GM19240 (cell line): ENCODE measurements around the gene CMYA5.
"Not testable (repeated sequence)": the region's sequence is repeated elsewhere in the genome, so short reads cannot be mapped to it uniquely, and the experiment has no call there.

Experiments
- DNase-seq: peaks from one replicate; pipeline ENCODE4 v3.0.0; 2011; ENCODE audit warnings: low spot score; ENCODE audit not compliant: insufficient read length

Gene CMYA5

DNA sequence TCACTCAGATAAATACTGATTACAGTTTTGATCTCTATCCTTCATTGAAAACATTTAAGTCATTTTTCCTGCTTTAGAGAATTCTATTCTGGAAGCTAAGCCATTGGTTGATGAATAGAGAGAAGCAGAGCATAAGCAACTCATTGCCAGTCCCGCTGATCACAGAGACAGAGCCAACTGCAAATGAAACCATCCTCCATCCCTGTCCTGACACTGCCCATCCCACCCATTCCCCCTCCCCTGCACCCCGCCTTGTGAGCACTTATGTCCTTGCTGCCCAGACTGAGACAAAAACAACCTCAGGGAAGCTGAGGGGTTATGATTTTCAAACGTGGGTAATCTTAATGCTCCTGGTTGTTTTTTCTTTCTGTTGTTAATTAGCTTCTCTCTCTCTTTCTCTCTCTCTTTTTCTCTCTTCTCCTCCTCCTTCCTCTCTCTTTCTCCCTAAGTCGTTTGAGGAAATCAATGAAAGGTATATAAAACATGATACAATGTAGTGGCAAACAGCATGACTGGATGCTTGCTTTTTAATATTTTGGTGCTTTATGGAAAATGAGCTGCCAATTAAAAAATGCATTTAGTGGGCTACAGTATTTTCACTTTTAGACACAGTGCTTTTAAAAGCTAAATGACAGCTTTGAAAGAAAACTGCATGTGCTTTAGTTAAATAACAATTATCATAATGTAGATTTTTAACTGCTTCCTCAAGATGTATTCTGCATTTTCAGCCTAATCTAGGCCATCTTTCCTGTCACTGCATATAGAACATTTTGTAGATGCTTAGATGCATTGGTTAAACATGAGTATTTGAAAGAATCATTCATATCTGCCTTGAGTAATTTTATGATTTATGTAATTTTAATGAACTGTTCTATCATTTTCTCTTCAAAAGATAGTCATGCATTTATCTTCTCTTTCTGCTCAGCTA lies 57.3 kb downstream of the CMYA5 start:
- DNase-seq, result no peak

- DNase-seq, result no peak
These were observed 61.2 kb downstream of the CMYA5 start for GRCh38 chr5:79750611-79751510.

GRCh38 chr5:79753092-79753491 lies 63.5 kb downstream of the CMYA5 start:
- no peak for DNase-seq

DNA sequence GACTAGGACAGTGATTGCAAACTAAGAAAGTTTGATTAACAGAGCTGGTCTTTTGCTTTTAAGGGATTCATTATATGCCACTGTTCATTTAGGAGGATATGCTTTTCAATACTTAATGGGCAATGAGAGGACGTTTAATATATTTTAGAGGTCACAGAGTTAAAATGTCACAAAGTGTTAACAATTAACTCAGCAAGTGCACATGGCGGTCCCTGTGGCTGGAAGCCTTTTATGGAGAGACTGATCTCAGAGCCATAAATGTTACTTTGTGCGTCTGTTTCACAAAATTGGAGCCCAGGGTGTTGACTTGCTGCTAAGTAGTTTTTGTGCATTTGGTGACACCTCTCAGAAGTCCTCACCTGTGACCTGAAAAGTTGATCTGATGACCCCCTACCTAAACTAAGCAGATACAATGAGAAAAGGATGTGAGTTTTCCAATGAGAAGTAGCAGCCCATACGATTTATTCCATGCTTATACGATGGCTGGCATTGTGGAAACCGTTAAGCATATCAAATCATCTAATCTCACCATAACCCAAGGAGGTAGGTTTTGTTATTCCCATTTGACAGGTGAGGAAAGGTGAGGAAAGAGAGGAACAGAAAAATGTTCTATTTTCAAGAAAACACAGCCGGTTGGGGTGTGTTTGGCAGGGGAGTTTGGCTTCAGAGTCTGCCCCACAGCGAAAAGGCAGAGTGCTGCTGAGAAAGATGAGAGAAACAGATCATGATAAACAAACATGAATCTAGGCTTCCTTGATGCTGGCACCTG lies 64.4 kb downstream of the CMYA5 start:
- no peak for DNase-seq

DNA sequence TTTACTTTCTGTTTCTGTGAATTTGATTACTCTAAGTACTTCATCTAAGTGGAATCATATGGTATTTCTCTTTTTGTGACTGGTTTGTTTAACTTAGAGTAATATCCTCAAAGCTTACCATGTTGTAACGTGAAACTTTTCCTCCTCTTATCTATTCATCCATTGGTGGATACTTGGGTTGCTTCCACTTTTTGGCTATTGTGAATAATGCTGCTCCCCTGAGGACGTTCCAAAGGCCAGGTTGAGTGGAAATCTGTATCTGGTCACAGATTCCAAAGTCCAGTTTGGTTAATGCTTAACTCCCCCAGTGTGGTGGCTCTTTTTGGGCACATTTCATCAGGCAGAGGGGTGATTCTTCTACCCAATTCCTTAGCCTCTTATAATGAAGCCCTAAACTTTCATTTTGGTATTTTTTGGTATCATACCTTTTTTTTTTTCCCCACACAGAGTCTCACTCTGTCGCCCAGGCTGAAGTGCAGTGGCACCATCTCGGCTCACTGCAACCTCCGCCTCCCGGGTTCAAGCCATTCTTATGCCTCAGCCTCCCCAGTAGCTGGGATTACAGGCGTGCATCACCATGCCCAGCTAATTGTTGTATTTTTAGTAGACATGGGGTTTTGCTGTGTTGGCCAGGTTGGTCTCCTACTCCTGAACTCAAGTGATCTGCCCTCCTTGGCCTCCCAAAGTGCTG lies 65.4 kb downstream of the CMYA5 start:
- no peak for DNase-seq

DNA sequence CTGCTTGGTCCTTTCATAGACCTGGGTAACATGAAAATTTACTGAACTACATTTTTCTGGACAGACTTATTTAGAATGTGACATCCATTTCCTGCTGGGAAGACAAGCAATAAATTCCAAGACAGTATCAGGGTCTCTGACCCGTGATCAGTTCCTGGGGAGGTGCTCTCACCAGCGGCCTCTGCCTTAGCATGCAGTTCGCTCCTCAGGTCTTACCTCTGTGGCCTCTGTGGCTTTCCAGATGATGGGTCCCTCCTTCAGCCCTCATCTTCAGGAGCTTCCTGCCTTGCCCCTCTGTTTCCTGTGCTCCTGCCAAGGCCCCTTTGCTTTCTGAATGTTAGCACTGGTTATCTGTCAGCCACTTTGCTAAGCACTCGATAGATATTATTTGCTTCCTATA lies 66.4 kb downstream of the CMYA5 start:
- no peak for DNase-seq

- DNase-seq, result no peak
These were observed 69.8 kb downstream of the CMYA5 start for GRCh38 chr5:79759436-79759835.

- DNase-seq, result no peak
These were observed 70.2 kb downstream of the CMYA5 start for GRCh38 chr5:79759848-79760247.

DNA sequence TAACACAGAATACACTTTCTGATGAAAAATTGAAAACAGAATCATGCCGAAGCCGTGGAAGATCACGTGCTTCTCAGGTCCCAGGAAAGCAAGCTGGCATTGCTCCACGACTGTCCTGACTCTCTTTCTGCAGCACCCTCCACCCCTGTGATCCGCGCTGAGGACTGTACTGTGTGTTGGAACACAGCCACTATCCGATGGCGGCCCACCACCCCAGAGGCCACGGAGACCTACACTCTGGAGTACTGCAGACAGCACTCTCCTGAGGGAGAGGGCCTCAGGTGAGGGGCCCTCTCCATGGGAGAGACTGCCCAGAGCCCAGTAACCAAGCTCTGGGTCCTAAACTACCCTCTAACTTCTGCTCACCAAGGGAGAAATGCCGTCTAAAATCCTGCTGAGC lies 73.3 kb downstream of the CMYA5 start:
- DNase-seq, result no peak

- DNase-seq, result not testable (repeated sequence)
These were observed 74.5 kb downstream of the CMYA5 start for GRCh38 chr5:79764147-79764546.

DNA sequence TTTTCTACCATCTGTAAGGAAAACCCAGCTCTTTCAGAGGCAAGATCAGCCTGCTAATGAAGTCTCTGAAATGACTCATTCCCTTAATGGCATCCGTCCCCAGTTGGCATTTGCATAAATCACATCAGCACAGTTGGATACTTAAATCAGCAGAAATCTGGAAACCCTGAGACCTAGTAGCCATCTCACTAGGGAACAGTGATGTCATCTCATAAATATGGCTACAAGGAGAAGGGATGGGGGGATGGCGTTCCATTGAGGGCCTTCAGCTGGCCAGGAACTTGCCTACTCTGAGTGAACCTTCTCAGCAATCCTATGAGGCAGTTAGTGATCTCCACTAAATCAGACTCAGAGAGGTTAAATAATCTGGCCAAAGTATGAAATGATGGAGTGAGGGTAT lies 81.8 kb downstream of the CMYA5 start:
- no peak for DNase-seq

GRCh38 chr5:79772651-79773050 lies 83.0 kb downstream of the CMYA5 start:
- no peak for DNase-seq

- DNase-seq, result no peak
These were observed 84.0 kb downstream of the CMYA5 start for GRCh38 chr5:79773612-79774011.

- no peak for DNase-seq
These were observed 84.7 kb downstream of the CMYA5 start for GRCh38 chr5:79774171-79774854.

- no peak for DNase-seq
These were observed 85.2 kb downstream of the CMYA5 start for GRCh38 chr5:79774855-79775237.

- DNase-seq, result not testable (repeated sequence)
These were observed 95.1 kb downstream of the CMYA5 start for GRCh38 chr5:79784741-79785140.

GRCh38 chr5:79785983-79786382 lies 96.3 kb downstream of the CMYA5 start:
- no peak for DNase-seq

DNA sequence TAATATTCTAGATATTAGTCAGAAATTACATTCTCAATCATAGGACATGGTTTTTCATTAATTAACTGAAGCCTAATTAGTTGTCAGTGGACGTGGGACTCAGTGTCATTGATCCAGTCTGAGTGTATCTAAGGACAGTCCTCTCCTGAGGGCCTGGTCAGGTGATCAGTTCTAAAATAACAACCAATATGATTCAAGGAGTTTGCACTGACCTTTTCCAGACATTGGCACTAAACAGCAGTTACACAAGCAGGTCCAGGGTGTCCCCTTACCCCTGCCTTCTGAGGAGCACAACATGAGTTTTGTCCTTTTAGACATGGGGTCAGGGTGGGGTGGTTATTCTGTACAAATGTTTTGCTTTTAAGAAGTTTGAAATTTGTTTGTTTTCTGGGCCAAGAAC lies 97.8 kb downstream of the CMYA5 start:
- DNase-seq, result no peak

DNA sequence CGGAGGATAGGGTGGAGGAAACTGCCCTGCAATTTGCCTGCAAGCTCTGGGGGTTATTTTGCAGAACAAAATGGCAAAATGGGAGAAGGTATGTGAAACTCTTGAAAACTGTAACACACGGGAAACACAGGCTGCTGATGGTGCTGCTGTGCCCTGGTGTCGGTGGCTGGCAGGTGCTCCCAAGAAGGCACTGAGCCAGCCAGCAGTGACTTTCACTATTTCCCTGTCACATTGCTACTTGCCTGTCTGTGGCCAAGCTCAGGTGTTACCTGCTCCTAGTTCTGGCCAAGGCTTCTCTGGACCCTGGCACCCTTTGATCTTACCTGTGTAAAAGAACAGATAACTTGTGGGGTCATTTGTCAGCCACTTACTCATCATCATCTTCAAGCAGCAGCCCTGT lies 102.2 kb downstream of the CMYA5 start:
- DNase-seq, result no peak

GRCh38 chr5:79792463-79792862 lies 102.8 kb downstream of the CMYA5 start:
- no peak for DNase-seq
